Mammary microvascular endothelial cell (primary cell): ENCODE results near the gene SLFN12L. TPM values are rescaled to one million over a fixed set of nuclear protein-coding genes. Genes with fewer than 3 reads are reported as not detected.

Experiments used
- total RNA-seq: library from RNA; depleted of rRNA; stranded (reverse); fragments of >200 nt; gene quantifications from 2 replicates; pipeline ENCODE4 v1.2.3, GENCODE V29; 2015

Gene SLFN12L
- under 0.01 TPM in 1 of 2 replicates, not detected in the other for total RNA-seq

GRCh38 chr17:35537601-35538141 lies at the start of gene SLFN12L:
SLFN12L (minus strand) TSS chr17:35537678; CDS start chr17:35522364, 15,314 bp downstream.

GRCh38 chr17:35578197-35578928 lies 40.9 kb upstream of the SLFN12L start, which contains the start of gene PEX12:
PEX12 (minus strand) TSS chr17:35578571; CDS start chr17:35578021, 550 bp downstream.

GRCh38 chr17:35560703-35561102 lies 23.2 kb upstream of the SLFN12L start, which contains the start of gene SLFN14:
SLFN14 (minus strand) TSS chr17:35560819; CDS start chr17:35558062, 2,757 bp downstream.

GRCh38 chr17:35448214-35448898 lies 89.1 kb downstream of the SLFN12L start, which contains the start of gene SLFN13:
SLFN13 (minus strand) TSS chr17:35448766; CDS start chr17:35445680, 3,086 bp downstream.

GRCh38 chr17:35432176-35433074 lies 105.1 kb downstream of the SLFN12L start, which contains the start of gene SLFN12:
SLFN12 (minus strand) TSS chr17:35432500; CDS start chr17:35423028, 9,472 bp downstream.

Other genes starting within 250 kb of the SLFN12L start
- gene SLFN11, start 164.1 kb downstream of the SLFN12L start, total RNA-seq = 74.9 and 82.3 TPM in 2 replicates
- gene SLFN12, start 105.2 kb downstream of the SLFN12L start, total RNA-seq = 29.4 and 38.2 TPM in 2 replicates
- 3.6 and 6.2 TPM in 2 replicates for gene SLFN13, start 88.9 kb downstream of the SLFN12L start, total RNA-seq
- gene SLFN14, start 23.1 kb upstream of the SLFN12L start, total RNA-seq = not detected in 2 replicates
- 4.0 and 5.8 TPM in 2 replicates for gene PEX12, start 40.9 kb upstream of the SLFN12L start, total RNA-seq
- 92.9 and 105 TPM in 2 replicates for gene AP2B1, start 49.6 kb upstream of the SLFN12L start, total RNA-seq
- 0.07 TPM in 1 of 2 replicates, not detected in the other for gene RASL10B, start 194.0 kb upstream of the SLFN12L start, total RNA-seq
- not detected in 2 replicates for gene GAS2L2, start 215.6 kb upstream of the SLFN12L start, total RNA-seq
- gene C17orf50, start 223.2 kb upstream of the SLFN12L start, total RNA-seq = not detected in 2 replicates